KMS-11 (cell line): ENCODE results near the gene CAPN14.

ENCODE experiments used
- H2AFZ ChIP-seq: fragments of 200-600 bp; sonication (generic); 2 replicates; pipeline ENCODE4 v1.6.1; 2016; ENCODE audit warnings: antibody characterized with exemption, mixed run types, low read depth
- H3K27ac ChIP-seq: fragments of 200-600 bp; sonication (generic); 2 replicates; pipeline ENCODE4 v1.6.1; 2016; ENCODE audit warnings: mild to moderate bottlenecking, mixed run types
- H3K27me3 ChIP-seq: fragments of 200-600 bp; sonication (generic); 2 replicates; pipeline ENCODE4 v1.6.1; 2017; ENCODE audit warnings: mild to moderate bottlenecking, low read depth, mixed run types, moderate library complexity; ENCODE audit not compliant: insufficient read depth
- H3K36me3 ChIP-seq: fragments of 200-600 bp; sonication (generic); 2 replicates; pipeline ENCODE4 v1.6.1; 2017; ENCODE audit warnings: mild to moderate bottlenecking, mixed run types; ENCODE audit not compliant: insufficient read depth
- H3K4me1 ChIP-seq: fragments of 200-600 bp; sonication (generic); 2 replicates; pipeline ENCODE4 v1.6.1; 2016; ENCODE audit warnings: mild to moderate bottlenecking, low read depth, mixed run types; ENCODE audit not compliant: poor library complexity, severe bottlenecking
- H3K4me2 ChIP-seq: fragments of 200-600 bp; sonication (generic); 2 replicates; pipeline ENCODE4 v1.7.0; 2016; ENCODE audit warnings: mild to moderate bottlenecking, mixed run types
- H3K4me3 ChIP-seq: fragments of 200-600 bp; sonication (generic); IDR thresholded peaks from 2 replicates; pipeline ENCODE4 v1.6.1; 2017; ENCODE audit warnings: low read depth, low read length, mixed read lengths; ENCODE audit not compliant: insufficient read depth
- H3K79me2 ChIP-seq: fragments of 200-600 bp; sonication (generic); 2 replicates; pipeline ENCODE4 v1.6.1; 2016; ENCODE audit warnings: low read depth, mixed run types; ENCODE audit not compliant: insufficient read depth
- H3K9ac ChIP-seq: fragments of 200-600 bp; sonication (generic); 2 replicates; pipeline ENCODE4 v1.6.1; 2016; ENCODE audit warnings: mild to moderate bottlenecking, mixed run types
- H4K20me1 ChIP-seq: fragments of 200-600 bp; sonication (generic); 2 replicates; pipeline ENCODE4 v1.6.1; 2016; ENCODE audit warnings: mild to moderate bottlenecking, mixed run types; ENCODE audit not compliant: insufficient read depth
- TF ChIP-seq, protein P1 (sequence below): fragments of 200-600 bp; sonication (generic); conservative IDR thresholded peaks from 2 replicates; pipeline ENCODE4 v1.6.1; 2017; ENCODE audit warnings: low read depth, mild to moderate bottlenecking, antibody characterized with exemption, low read length, moderate library complexity, mixed read lengths

The CAPN14 gene

GRCh38 chr2:31251018-31251417 lies 33.7 kb upstream of the CAPN14 start:
- Histone ChIP-seq H3K4me2 (no peak overlapping the region), H3K36me3 (no peaks in the 10 kb centered on the region)

GRCh38 chr2:31249009-31249690 lies 31.8 kb upstream of the CAPN14 start:
- H3K4me3 ChIP-seq = no peak overlapping the region
- H3K36me3 ChIP-seq = no peaks in the 10 kb centered on the region
- H4K20me1 ChIP-seq = no peaks in the 10 kb centered on the region
- H2AFZ ChIP-seq = no peak overlapping the region
- no peak overlapping the region for H3K4me2 ChIP-seq
- no peaks in the 10 kb centered on the region for H3K27me3 ChIP-seq
- H3K9ac ChIP-seq = no peak overlapping the region
- TF ChIP-seq, protein P1, sequence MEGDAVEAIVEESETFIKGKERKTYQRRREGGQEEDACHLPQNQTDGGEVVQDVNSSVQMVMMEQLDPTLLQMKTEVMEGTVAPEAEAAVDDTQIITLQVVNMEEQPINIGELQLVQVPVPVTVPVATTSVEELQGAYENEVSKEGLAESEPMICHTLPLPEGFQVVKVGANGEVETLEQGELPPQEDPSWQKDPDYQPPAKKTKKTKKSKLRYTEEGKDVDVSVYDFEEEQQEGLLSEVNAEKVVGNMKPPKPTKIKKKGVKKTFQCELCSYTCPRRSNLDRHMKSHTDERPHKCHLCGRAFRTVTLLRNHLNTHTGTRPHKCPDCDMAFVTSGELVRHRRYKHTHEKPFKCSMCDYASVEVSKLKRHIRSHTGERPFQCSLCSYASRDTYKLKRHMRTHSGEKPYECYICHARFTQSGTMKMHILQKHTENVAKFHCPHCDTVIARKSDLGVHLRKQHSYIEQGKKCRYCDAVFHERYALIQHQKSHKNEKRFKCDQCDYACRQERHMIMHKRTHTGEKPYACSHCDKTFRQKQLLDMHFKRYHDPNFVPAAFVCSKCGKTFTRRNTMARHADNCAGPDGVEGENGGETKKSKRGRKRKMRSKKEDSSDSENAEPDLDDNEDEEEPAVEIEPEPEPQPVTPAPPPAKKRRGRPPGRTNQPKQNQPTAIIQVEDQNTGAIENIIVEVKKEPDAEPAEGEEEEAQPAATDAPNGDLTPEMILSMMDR = no peak
- H3K79me2 ChIP-seq = no peaks in the 10 kb centered on the region
- no peaks in the 10 kb centered on the region for H3K4me1 ChIP-seq
- H3K27ac ChIP-seq = no peak overlapping the region

More at GRCh38 chr2:31251018-31251417, 33.7 kb upstream of the CAPN14 start:
- H3K27me3 ChIP-seq = no peaks in the 10 kb centered on the region
- H3K4me3 ChIP-seq = no peak overlapping the region
- H3K4me1 ChIP-seq = peaks cover 3% of the 10 kb centered on the region
- no peaks in the 10 kb centered on the region for H3K79me2 ChIP-seq
- no peak overlapping the region for H3K27ac ChIP-seq
- no peaks in the 10 kb centered on the region for H4K20me1 ChIP-seq
- TF ChIP-seq, protein P1 = no peak
- no peak overlapping the region for H3K9ac ChIP-seq
- H2AFZ ChIP-seq = no peak overlapping the region

DNA sequence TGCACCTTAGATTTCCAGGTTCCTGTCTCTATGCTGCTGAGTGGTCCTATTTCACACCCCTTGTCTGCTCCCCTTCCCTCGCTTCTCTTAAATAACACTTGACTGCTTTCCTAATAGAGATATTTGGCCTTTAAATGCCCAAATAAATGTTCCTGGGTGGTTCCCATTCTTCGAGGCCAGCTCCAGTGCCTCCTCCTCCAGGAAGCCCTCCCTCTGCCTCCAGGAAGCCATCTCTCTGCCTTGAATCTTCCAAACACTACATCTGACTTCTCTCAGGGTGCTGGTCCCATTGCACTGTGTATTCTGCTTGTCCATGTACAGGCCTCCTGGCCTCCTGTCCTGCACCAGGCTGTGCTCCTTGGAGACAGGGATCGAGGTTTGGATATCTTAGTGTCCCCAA lies 30.8 kb upstream of the CAPN14 start:
- Histone ChIP-seq H3K4me2 (no peak overlapping the region), H3K4me3 (no peak overlapping the region), H2AFZ (no peak overlapping the region), H3K36me3 (no peaks in the 10 kb centered on the region), H3K4me1 (no peaks in the 10 kb centered on the region), H3K79me2 (no peaks in the 10 kb centered on the region), H3K27me3 (no peaks in the 10 kb centered on the region), H3K9ac (no peak overlapping the region), H4K20me1 (no peaks in the 10 kb centered on the region), H3K27ac (no peak overlapping the region)
- TF ChIP-seq, protein P1 = no peak

DNA sequence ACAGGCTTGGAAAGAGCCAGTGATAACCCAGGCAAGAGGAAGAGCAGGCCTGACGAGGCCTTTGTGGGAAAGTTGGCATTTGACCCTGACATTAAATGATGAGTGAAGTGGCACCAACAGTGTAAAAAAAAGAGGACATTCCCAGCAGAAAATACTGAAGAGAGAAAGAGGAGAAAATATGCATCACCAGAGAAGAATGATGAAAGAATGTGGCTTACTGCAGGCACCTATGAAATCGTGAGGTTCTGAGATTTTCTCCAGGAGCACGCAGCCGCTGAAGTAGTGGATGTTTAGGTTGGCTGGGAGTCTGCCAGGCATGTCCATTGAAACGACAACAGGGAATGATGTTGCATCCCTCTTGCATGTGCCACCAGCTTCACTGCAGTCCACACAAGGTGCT lies 30.4 kb upstream of the CAPN14 start:
- TF ChIP-seq, protein P1 = no peak
- H3K9ac ChIP-seq = no peak overlapping the region
- H3K4me1 ChIP-seq = no peaks in the 10 kb centered on the region
- H3K36me3 ChIP-seq = no peaks in the 10 kb centered on the region
- no peaks in the 10 kb centered on the region for H3K79me2 ChIP-seq
- no peak overlapping the region for H3K4me3 ChIP-seq
- H3K27me3 ChIP-seq = no peaks in the 10 kb centered on the region
- H2AFZ ChIP-seq = no peak overlapping the region
- H3K27ac ChIP-seq = no peak overlapping the region
- H4K20me1 ChIP-seq = no peaks in the 10 kb centered on the region
- H3K4me2 ChIP-seq = no peak overlapping the region
